ENCODE results near the gene ABHD17A. TPM values are rescaled to one million over a fixed set of nuclear protein-coding genes. Genes with fewer than 3 reads are reported as not detected.

Gene ABHD17A
- total and polyA plus RNA-seq, 9 of the 15 experiments (the other 6 are each of a cell fraction or from before 2014, with no cell fraction given), result 0.04 to 135 (median 21.8) TPM; not detected in 1

DNA sequence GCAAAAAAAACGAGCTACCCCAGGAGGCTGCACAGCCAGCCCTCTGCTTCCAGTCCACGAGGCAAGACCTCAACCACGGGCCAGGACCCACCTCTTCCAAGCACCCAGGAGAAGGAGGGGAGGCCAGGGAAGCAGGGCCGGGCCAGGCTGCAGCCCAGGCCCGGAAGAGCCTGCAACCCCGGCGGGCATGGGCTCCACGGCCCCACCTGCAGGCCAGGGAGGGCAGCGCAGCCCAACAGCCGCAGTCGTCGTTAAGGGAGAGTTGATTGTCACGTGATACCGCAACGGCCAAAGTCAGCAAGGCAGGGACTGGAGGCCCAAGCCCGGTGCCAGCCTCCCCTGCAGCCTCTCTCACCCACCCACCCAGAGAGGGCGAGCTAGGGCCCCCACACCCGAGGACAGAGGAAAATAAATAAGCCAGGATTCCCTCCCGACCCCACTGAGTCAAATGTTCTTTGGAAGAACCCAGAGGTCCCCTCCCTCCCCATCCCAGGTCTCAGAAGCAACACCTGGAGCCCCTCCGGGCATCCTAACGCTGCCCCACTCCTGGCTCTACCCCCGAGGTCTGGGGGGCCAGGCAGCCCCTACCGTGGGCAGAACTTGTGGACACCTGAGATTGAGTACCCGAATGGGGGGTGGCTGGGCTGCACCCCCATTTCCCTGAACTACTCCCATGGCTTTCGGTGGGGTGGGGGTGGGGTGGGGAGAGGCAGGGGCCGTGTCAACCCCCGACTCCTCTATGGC lies 31.8 kb downstream of the ABHD17A start (continued):
- no peak for TF ChIP-seq ZKSCAN8 (CRISPR knock-in tag; IDR thresholded peaks at IDR 0.05)
- TF ChIP-seq EGR1 (conservative IDR thresholded peaks at IDR 0.05), result no peak; the same call in 1 of the 2 replicates
- TF ChIP-seq POLR2AphosphoS5 (IDR thresholded peaks at IDR 0.05; ENCODE audit: control insufficient read depth, insufficient read depth, low read depth, low read length), result no peak
- TF ChIP-seq ETV1 (tag; conservative IDR thresholded peaks at IDR 0.05; ENCODE audit: low read depth), result peak; percentile 59; the same call in 1 of the 2 replicates
- peak; percentile 71 for TF ChIP-seq SMAD4 (CRISPR knock-in tag; conservative IDR thresholded peaks at IDR 0.05)
- no peak for TF ChIP-seq RBM15 (IDR thresholded peaks at IDR 0.05; ENCODE audit: insufficient read depth, low read length)
- no peak for TF ChIP-seq ZNF316 (IDR thresholded peaks at IDR 0.05)
- TF ChIP-seq HDAC1 (IDR thresholded peaks at IDR 0.05), result 0 out of 4 replicates have a peak, but pooled peaks of 1 of the 2 experiments have one; percentile 44
- TF ChIP-seq, protein P1, sequence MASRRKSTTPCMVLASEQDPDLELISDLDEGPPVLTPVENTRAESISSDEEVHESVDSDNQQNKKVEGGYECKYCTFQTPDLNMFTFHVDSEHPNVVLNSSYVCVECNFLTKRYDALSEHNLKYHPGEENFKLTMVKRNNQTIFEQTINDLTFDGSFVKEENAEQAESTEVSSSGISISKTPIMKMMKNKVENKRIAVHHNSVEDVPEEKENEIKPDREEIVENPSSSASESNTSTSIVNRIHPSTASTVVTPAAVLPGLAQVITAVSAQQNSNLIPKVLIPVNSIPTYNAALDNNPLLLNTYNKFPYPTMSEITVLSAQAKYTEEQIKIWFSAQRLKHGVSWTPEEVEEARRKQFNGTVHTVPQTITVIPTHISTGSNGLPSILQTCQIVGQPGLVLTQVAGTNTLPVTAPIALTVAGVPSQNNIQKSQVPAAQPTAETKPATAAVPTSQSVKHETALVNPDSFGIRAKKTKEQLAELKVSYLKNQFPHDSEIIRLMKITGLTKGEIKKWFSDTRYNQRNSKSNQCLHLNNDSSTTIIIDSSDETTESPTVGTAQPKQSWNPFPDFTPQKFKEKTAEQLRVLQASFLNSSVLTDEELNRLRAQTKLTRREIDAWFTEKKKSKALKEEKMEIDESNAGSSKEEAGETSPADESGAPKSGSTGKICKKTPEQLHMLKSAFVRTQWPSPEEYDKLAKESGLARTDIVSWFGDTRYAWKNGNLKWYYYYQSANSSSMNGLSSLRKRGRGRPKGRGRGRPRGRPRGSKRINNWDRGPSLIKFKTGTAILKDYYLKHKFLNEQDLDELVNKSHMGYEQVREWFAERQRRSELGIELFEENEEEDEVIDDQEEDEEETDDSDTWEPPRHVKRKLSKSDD (conservative IDR thresholded peaks at IDR 0.05; ENCODE audit: low read length), result no peak
- no peak for TF ChIP-seq PCBP2 (IDR thresholded peaks at IDR 0.05; ENCODE audit: low read depth, low read length, poor library complexity, severe bottlenecking)
- TF ChIP-seq CBFA2T2 (conservative IDR thresholded peaks at IDR 0.05), result peak; percentile 91
- TF ChIP-seq, protein P2, sequence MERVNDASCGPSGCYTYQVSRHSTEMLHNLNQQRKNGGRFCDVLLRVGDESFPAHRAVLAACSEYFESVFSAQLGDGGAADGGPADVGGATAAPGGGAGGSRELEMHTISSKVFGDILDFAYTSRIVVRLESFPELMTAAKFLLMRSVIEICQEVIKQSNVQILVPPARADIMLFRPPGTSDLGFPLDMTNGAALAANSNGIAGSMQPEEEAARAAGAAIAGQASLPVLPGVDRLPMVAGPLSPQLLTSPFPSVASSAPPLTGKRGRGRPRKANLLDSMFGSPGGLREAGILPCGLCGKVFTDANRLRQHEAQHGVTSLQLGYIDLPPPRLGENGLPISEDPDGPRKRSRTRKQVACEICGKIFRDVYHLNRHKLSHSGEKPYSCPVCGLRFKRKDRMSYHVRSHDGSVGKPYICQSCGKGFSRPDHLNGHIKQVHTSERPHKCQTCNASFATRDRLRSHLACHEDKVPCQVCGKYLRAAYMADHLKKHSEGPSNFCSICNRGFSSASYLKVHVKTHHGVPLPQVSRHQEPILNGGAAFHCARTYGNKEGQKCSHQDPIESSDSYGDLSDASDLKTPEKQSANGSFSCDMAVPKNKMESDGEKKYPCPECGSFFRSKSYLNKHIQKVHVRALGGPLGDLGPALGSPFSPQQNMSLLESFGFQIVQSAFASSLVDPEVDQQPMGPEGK (CRISPR knock-in tag; IDR thresholded peaks at IDR 0.05; ENCODE audit: borderline replicate concordance), result no peak
- peak; percentile 76 for TF ChIP-seq CCNT2 (IDR thresholded peaks at IDR 0.05; ENCODE audit: borderline replicate concordance, extremely low read depth, insufficient read length, low read depth, low read length)
- TF ChIP-seq PHB2 (IDR thresholded peaks at IDR 0.05; ENCODE audit: low read depth), result no peak
- TF ChIP-seq MBD2 (IDR thresholded peaks at IDR 0.05; ENCODE audit: borderline replicate concordance, low read depth), result 0 out of 2 replicates have a peak, but pooled peaks have one; percentile 12
- TF ChIP-seq, protein P3, sequence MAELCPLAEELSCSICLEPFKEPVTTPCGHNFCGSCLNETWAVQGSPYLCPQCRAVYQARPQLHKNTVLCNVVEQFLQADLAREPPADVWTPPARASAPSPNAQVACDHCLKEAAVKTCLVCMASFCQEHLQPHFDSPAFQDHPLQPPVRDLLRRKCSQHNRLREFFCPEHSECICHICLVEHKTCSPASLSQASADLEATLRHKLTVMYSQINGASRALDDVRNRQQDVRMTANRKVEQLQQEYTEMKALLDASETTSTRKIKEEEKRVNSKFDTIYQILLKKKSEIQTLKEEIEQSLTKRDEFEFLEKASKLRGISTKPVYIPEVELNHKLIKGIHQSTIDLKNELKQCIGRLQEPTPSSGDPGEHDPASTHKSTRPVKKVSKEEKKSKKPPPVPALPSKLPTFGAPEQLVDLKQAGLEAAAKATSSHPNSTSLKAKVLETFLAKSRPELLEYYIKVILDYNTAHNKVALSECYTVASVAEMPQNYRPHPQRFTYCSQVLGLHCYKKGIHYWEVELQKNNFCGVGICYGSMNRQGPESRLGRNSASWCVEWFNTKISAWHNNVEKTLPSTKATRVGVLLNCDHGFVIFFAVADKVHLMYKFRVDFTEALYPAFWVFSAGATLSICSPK (IDR thresholded peaks at IDR 0.05; ENCODE audit: borderline replicate concordance), result no peak
- TF ChIP-seq POLR2A (conservative IDR thresholded peaks at IDR 0.05), result 0 out of 2 replicates have a peak, but pooled peaks have one; percentile 27
- TF ChIP-seq MEF2D (tag; conservative IDR thresholded peaks at IDR 0.05; ENCODE audit: low read depth), result no peak
- TF ChIP-seq FUS (optimal IDR thresholded peaks at IDR 0.05; ENCODE audit: low read depth, low read length), result no peak
- TF ChIP-seq ZKSCAN1 (IDR thresholded peaks at IDR 0.05; ENCODE audit: low read depth, low read length), result peak; percentile 37; the same call in 1 of the 2 replicates
- TF ChIP-seq ZNF212 (CRISPR knock-in tag; IDR thresholded peaks at IDR 0.05), result no peak
- no peak for TF ChIP-seq KHSRP (IDR thresholded peaks at IDR 0.05)
- no peak for TF ChIP-seq GATAD2A (IDR thresholded peaks at IDR 0.05)
- TF ChIP-seq TCF3 (CRISPR knock-in tag; IDR thresholded peaks at IDR 0.05), result 0 out of 2 replicates have a peak, but pooled peaks have one; percentile 13

Measured in K562 (cell line).